ENCODE results near the gene ITGB2.

Gene ITGB2

DNA sequence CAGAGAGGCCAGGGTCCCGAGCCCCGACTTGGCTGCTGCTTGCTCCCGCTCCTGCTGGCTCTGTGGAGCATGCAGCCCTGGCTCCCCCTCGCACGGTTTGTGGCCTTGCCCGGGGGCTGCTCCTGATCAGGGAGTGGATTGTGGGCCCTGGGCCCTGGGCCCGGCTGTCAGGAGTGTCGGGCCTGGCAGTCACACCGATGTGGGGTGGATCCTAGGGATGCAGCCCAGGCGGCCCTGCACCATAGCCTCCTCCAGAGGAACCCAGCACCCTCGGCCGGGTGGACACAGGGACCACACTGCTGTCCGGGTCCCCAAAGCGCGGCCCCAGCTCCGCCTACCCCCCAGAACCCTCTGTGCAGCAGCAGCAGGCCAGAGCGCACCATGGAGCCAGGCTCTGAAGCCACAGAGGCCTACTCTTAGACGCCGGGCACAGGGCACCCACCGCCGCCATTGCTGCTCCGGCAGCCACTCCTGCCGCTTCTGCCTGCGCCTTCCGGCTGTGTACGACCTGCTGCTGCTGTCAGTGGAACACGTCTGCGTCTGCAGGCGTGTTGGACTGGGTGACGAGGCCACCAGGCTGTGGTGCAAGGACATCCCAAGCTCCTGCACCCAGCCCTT, 28.6 kb upstream of the ITGB2 start:
- H3K4me3 ChIP-seq (ENCODE audit: low read depth, low read length): no peak overlapping the region
- TF ChIP-seq, protein P1, sequence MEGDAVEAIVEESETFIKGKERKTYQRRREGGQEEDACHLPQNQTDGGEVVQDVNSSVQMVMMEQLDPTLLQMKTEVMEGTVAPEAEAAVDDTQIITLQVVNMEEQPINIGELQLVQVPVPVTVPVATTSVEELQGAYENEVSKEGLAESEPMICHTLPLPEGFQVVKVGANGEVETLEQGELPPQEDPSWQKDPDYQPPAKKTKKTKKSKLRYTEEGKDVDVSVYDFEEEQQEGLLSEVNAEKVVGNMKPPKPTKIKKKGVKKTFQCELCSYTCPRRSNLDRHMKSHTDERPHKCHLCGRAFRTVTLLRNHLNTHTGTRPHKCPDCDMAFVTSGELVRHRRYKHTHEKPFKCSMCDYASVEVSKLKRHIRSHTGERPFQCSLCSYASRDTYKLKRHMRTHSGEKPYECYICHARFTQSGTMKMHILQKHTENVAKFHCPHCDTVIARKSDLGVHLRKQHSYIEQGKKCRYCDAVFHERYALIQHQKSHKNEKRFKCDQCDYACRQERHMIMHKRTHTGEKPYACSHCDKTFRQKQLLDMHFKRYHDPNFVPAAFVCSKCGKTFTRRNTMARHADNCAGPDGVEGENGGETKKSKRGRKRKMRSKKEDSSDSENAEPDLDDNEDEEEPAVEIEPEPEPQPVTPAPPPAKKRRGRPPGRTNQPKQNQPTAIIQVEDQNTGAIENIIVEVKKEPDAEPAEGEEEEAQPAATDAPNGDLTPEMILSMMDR (IDR thresholded peaks at IDR 0.05; ENCODE audit: borderline replicate concordance, insufficient read depth, low read depth, low read length): no peak

GRCh38 chr21:44948426-44949120, 27.9 kb upstream of the ITGB2 start:
- TF ChIP-seq, protein P1 (IDR thresholded peaks at IDR 0.05; ENCODE audit: borderline replicate concordance, insufficient read depth, low read depth, low read length): no peak
- H3K4me3 ChIP-seq (ENCODE audit: low read depth, low read length): no peak overlapping the region

GRCh38 chr21:44947930-44948331, 27.2 kb upstream of the ITGB2 start:
- no peak overlapping the region for H3K4me3 ChIP-seq (ENCODE audit: low read depth, low read length)
- TF ChIP-seq, protein P1 (IDR thresholded peaks at IDR 0.05; ENCODE audit: borderline replicate concordance, insufficient read depth, low read depth, low read length): no peak

DNA sequence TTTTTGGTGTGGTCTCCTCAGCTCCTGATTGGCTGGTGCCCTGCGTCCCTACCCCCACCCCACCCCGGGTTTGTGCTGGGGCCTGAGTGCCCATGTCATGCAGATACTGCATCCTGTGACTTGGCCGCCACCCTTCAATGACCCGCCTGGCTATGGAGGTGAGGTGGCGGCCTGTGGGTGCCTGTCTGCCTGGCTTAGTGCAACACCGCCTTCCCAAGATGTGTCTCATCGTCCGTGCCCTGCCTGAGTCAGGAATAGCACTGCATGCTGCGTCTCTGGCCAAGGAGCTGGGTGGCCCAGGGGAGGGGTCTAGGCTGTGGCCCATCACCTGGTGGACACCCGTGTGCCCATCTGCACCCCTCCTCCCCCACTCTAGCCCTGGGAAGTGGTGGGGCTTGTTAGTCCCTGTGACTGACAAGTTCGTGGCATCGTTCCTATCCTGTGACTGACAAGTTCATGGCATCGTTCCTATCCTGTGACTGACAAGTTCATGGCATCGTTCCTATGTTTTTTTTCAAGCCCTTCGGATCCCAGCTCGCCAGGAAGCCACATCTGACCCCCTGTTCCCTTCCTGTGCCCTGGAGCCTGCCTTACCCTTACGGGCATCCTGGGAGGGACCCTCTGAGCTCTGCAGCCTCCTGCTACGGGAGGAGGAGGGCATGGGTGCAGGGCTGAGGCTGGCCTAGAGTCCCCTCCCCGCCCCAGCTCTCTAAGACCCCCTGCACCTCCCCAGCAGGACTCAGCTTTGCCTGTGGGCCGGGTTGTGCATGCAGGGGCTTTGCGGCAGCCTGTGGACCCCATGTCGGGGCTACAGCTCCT, 26.6 kb upstream of the ITGB2 start:
- no peak overlapping the region for H3K4me3 ChIP-seq (ENCODE audit: low read depth, low read length)
- TF ChIP-seq, protein P1 (IDR thresholded peaks at IDR 0.05; ENCODE audit: borderline replicate concordance, insufficient read depth, low read depth, low read length): no peak

DNA sequence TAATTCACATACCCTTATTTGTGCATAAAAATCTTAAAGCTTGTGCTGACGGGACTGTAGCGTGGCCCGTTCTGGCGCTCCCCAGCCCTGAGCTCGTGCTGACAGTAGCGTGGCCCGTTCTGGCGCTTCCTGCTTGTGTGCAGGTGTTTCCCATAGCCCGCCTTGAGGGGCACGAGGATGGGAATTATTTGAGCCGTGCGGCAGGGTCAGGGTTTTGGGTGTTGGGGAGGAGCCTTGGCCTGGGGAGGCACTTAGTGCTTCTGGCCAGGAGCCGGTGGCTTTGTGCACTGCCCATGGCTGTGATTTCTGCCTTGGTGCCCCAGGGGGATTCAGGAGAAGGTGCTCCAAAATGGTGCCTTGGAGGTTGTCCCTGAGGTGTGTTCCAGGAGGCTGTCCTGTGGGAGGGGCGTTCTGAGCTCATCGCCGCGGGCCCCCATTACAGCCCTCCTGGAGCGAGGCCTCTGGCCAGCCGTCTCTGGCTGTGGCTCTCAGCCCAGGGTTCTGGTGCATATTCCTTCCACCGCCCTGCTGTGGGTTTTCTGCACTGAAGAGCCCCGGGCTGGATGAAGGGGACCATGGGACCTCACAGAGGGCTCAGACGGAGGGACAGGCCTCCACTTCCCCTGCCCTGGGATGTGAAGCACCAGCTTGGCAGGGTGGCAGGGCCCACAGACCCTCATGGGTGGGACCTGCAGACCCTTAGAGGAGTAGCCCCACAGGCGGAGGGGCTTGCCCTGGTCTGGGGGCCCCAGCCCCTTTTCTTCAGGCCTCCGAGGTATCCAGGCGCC, 25.7 kb upstream of the ITGB2 start:
- TF ChIP-seq, protein P1 (IDR thresholded peaks at IDR 0.05; ENCODE audit: borderline replicate concordance, insufficient read depth, low read depth, low read length): no peak
- no peak overlapping the region for H3K4me3 ChIP-seq (ENCODE audit: low read depth, low read length)

GRCh38 chr21:44944596-44944995, 23.9 kb upstream of the ITGB2 start:
- TF ChIP-seq, protein P1 (IDR thresholded peaks at IDR 0.05; ENCODE audit: borderline replicate concordance, insufficient read depth, low read depth, low read length): no peak

More at GRCh38 chr21:44944596-44944995, 23.9 kb upstream of the ITGB2 start:
- H3K4me3 ChIP-seq (ENCODE audit: low read depth, low read length): no peak overlapping the region
